C4-2B (cell line): Measurements from ENCODE around the gene CYTH1.

Experiments used
- ZFX ChIP-seq: fragments of 450-650 bp; IDR thresholded peaks from 2 replicates; pipeline ENCODE4 v1.6.1; 2017
- TF ChIP-seq, protein P1 (sequence below): fragments of 450-650 bp; conservative IDR thresholded peaks from 2 replicates; pipeline ENCODE4 v1.5.1; 2017; ENCODE audit warnings: mild to moderate bottlenecking

DNA sequence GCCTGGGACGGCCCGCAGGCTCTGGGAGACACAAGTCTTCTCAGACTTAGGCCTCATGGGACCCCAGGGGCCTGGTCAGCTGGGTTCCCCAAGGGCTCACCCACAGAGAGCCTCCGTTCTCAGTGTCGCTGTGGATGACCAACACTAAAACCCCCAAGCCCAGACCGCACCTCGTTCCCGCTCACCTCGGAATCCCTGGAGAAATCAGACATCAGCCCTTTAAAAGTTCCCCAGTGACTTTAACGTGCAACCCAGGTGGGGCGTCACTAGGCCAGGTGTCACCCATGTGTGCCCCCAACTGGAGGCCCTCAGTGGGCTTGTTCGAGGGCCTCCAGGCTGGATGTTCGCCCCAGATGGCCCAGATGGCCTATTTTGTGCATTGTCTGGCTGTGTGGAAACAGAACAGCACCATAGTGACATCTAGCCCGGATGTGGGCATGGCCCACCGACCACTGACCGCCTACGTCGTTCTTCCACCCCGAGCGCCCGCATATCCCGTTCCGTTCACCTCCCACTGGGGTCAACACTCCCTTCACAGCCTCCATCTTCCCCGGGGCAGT lies 152.6 kb downstream of the CYTH1 start:
- TF ChIP-seq, protein P1, sequence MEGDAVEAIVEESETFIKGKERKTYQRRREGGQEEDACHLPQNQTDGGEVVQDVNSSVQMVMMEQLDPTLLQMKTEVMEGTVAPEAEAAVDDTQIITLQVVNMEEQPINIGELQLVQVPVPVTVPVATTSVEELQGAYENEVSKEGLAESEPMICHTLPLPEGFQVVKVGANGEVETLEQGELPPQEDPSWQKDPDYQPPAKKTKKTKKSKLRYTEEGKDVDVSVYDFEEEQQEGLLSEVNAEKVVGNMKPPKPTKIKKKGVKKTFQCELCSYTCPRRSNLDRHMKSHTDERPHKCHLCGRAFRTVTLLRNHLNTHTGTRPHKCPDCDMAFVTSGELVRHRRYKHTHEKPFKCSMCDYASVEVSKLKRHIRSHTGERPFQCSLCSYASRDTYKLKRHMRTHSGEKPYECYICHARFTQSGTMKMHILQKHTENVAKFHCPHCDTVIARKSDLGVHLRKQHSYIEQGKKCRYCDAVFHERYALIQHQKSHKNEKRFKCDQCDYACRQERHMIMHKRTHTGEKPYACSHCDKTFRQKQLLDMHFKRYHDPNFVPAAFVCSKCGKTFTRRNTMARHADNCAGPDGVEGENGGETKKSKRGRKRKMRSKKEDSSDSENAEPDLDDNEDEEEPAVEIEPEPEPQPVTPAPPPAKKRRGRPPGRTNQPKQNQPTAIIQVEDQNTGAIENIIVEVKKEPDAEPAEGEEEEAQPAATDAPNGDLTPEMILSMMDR, result no peak
- TF ChIP-seq ZFX, result no peak
